ENCODE data around the gene CCDC9B. TPM values are rescaled to one million over a fixed set of nuclear protein-coding genes. Genes with fewer than 3 reads are reported as not detected.

CCDC9B gene
- total RNA-seq, result 17.0 and 25.1 TPM in 2 replicates

DNA sequence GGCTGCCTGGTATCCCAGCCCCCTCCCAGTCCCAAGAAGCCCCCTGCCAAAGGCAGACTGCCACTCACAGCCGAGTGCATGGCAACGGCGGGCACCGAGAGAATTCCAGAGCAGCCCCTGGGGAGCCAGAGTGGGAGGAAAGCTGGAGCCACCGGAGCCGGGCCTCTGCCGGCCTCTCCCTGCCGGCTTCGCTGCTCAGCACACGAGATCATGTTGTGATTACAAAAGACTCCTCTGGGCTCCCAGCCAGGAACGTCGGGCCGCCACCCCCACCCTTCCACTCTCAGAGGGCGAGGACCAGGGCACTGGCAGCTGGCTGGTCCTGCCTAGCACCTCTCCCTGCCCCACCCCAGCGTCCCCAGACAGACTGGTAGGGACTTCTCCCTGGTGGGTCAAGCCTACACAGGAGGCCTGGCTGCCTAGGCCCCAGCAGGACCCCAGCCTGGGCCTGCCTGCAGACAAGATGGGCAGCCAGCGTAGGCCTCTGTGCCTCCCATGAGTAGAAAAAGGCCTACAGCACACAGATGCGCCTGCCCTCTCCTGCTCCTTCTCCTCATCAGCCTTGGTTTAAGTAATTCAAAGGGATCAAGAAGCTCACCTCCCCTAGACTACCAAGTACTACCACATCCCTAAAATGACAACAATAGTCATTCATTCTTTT is at the start of gene CCDC9B:
Gene CCDC9B, minus strand, starts transcription at position 200 of the 661 bp plus-strand sequence. Its CDS starts 120 bp downstream, at position 80.
- DNase-seq (ENCODE audit: low read depth, low spot score), result no peak

DNA sequence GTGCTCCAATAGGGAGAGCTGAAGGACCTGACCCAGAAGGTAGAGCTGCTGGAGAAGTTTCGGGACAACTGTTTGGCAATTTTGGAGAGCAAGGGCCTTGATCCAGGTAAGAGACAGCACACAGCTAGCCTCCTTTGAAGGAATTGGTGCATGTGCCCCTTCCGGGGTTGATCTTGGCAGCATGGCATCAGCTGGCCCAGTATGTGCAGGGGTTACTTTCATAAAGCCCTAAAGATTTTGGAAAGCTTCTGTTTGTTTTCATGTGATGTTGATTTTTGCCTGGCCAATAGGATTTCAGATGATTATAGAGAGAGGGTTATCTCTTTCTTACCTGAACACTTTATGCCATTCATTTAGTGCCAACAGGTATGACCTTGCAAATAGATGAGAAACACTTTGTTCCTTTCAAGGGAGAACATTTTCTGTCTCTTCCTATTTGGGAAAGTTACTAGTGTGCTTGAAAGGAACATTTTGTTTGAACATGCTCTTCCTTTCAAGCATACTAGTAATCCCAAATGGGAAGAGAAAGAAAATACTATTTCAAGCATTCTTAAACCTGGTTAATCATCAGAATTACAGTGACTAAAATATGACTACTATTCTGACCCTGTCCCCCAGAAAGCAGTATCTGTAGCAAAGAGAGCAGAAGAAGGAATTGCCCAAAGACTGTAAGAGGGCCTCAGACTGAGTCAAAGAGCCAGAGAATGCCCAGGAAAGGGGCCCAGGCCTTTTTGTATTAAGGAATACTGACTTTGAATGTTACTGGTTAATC is 49.3 kb upstream of the CCDC9B start:
- DNase-seq (ENCODE audit: low read depth, low spot score), result no peak

DNA sequence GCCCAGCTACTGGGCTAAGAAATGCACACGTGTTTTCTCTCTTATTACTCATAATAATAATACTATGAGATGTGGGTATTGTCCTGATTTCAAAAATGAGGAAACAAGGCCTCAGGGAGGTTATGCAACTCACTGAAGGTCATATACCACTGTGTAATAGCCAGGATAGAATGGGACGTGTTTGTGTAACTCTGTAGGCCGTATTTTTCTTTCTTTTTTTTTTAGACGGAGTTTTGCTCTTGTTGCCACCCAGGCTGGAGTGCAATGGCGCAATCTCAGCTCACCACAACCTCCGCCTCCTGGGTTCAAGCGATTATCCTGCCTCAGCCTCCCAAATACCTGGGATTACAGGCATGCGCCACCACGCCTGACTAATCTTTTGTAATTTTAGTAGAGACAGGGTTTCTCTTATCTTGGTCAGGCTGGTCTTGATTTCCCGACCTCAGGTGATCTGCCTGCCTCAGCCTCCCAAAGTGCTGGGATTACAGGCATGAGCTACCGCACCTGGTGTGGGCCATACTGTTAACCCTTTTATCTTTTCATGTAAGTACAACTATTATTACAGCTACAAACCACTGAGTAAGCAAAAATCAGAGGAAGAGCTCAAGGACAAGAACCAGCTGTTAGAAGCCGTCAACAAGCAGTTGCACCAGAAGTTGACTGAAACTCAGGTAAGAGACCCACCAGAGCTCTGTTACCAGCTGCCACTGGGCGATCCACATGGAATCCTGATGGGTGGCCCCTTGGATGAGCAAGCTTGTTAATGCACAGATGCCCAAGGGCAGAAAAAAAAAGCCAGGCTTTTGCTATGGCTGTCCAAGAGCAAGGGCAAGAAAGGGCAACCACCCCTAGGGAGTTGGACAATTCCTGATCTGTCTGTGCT is 48.4 kb upstream of the CCDC9B start:
- no peak for DNase-seq (ENCODE audit: low read depth, low spot score)

DNA sequence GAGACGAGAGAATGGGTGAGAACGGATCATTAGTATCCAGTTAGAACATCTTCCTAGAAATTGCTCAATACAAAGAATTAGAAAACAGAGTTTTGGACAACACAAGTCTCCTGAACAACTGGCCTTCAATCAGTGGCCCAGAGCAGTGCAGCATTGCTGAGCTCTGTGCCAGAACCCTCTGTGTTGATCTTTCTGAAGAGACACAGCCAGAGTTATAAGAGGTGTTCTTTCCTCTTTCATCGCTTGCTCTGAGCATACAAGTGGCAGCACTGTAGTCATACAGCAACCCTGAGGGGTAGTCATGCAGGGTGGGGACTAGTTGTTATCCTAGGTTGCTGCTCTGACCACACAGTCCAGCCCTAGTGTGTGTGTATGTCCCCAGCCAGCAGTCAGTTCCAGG is 45.7 kb upstream of the CCDC9B start:
- DNase-seq (ENCODE audit: low read depth, low spot score), result no peak

DNA sequence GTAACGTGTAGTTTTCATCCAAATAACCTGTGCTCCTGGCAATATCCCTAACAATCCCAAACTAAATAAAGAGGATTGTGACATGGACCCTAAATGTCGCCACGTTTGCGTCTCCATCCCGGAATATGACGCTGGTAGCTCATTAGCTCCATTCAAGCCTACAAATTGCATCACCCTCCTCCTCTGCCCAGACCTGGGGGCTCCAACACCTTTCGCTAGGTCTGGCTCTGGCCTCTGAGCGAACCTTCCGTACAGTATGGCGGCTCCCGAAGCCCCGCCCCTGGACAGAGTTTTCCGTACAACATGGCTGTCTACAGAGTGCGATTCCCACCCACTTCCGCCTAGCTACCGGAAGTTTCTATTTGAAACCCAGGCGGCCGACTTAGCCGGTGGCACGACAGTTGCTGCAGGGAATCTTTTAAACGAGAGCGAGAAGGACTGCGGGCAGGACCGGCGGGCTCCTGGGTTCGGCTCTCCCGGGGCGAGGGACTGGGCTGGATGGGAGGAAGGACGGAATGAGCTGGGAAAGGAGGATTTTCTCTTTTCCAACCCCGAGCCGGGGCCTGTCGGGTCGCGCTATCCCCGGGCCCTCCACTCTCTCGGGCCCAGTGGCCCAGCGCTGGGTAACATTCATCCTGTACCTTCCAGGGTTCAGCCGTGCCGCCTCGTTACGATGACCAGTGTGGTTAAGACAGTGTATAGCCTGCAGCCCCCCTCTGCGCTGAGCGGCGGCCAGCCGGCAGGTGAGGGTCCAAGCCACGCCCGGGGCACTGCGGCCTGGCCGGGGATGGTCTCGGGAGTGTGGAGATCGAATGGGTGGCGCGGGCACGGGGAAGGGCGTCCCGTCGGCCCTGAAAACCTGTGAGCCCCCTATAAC is 42.1 kb upstream of the CCDC9B start, which contains the start of gene KNSTRN:
Gene KNSTRN, plus strand, starts transcription at position 142 of the 877 bp plus-strand sequence. Its CDS starts 115 bp downstream, at position 257.
- peak; percentile 66 for DNase-seq (ENCODE audit: low read depth, low spot score)

DNA sequence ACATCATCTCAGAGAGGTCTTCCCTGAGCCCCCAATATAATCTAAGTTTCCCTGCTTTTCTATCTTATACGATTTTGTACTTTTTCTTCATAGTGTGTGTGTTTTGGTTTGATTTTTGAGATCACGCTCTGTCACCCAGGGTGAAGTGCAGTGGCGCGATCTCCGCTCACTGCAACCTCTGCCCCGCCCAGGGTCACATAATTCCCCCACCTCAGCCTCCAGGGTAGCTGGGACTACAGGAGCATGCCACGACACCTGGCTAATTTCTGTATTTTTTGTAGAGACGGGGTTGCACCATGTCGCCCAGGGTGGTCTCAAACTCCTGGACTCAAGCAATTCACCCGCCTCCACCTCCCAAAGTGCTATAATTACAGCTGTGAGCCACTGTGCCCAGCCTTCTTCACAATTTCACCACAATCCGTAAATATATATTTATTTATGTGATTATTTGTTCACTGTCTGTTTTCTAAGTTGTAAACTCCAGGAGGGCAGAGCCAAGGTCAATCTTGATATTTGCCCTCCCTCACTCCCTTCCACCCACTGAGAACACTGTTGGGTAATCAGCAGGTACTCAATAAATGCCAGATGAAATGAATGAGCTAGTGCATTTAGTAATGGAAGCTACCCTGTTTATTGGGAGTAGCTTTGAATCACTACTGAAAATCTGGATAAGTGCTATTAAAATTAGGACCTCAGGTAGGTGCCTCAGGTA is 41.2 kb upstream of the CCDC9B start:
- no peak for DNase-seq (ENCODE audit: low read depth, low spot score)

DNA sequence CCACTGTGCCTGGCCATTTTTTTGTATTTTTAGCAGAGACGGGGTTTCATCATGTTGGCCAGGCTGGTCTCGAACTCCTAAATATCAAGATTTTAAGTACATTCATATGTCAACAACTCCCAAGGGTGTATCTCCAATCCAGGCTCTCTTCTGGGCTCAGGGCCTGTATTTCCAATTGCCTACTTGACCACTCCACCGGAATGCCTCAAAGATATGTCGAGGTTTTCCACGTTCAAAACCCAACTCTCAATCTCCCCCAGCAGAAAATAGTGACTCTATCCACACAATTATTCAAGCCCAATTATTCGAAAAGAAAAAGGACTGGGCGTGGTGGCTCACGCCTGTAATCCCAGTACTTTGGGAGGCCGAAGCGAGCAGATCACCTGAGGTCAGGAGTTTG is 39.9 kb upstream of the CCDC9B start:
- no peak for DNase-seq (ENCODE audit: low read depth, low spot score)

DNA sequence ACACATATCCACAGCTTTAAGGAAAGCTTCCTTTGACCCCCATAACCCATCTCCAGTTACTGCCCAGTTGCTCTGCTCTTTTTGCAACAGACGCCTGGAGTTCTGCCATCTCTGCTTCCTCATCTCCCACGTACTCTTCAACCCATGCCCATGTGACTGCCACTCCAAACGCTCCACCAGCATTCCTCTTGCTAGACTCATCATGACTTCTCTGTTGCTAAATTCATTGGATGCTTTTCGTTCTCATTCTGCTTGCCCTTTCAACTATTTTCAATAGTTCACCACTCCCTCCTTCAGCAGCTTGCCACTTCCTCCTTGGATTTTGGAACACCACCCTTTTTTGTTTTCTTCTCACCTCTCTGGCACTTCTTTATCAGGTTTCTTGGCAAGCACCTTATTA is 39.1 kb upstream of the CCDC9B start:
- DNase-seq (ENCODE audit: low read depth, low spot score), result peak; percentile 76

DNA sequence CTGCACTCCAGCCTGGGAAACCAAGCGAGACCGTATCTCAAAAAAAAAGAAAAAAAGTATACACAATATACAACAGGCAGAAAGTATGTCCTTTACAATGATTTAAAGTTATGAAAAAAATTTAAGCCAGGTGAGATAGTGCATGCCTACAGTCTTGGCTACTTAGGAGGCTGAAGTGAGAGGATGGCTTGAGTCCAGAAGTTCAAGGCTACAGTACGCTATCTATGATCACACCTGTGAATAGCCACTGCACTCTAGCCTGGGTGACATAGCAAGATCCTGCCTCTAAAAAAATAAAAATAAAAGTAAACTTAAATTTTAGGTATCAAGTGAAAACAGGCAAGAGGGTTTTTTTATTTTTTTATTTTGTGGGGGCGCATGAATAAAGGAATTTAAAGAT is 38.6 kb upstream of the CCDC9B start:
- DNase-seq (ENCODE audit: low read depth, low spot score), result no peak

DNA sequence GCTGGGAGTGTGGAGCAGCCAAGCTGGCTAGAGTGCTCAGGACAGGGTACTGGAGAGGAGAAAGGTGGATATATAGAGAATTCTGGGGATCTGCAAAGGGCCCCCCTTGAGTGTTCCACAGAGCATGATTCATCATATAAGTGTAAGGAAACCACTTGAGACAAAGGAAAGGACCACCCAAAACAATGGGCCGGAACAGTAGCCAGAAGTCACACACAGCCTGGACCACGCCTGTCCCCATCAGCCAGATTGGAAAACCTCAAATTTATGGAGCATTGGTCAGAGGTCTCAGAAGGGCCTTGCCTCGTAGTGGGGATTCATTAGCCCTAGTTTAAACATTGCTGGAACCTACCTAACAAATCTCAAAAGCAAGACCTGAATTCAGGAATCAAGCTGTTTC is 36.9 kb upstream of the CCDC9B start:
- DNase-seq (ENCODE audit: low read depth, low spot score), result no peak

DNA sequence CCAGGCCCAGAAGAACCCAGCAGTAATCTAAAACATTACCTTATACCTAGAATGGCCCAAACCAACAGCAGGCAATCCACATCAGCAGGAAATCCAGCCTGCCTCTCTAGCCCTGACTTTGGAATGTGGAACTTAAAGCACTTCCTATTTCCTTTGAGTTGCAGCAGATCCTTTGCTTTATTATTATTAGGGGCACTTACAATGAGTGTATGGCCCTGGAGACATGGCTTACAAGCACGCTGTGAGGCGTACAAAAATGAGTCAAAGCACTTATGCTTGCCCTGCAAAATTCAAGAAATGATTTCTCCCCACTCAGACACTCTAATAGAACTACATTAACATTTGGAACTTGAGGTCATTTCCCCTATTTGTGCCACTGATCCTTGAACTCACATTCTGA is 32.2 kb upstream of the CCDC9B start:
- DNase-seq (ENCODE audit: low read depth, low spot score), result no peak

DNA sequence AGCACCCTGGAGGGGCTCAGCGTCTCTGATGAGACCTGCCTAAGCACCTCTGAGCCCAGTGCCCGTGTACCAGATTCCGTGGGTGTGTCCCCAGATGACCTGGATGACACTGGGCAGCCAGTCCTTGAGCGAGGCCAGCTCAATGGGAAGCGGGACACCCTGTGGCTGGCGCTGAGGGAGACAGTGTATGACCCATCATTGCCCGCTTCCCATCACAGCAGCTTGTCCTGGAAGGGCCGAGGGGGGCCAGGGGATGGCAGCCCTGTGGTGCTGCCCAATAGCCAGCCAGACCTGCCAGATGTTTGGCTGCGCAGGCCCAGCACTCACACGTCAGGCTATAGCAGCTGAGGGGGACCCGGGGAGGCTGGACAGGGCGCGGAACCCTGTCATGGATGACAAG is 29.2 kb upstream of the CCDC9B start:
- no peak for DNase-seq (ENCODE audit: low read depth, low spot score)

DNA sequence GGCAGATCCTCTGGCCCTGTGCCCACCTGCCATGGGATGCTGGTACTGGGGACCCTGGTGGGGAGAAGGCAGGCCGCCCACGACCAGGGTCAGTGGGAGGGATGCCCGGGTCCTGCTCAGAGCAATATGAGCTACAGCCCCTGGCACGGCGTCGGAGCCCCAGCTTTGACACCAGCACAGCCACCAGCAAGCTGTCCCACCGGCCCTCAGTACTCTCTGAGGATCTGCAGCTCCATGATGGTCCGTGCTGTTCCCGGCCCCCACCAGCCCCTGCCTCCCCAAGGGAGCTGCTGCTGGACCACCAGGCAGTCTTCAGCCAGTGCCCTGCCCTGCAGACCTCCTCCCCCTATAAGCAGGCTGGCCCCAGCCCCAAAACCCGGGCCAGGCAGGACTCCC is 28.7 kb upstream of the CCDC9B start:
- DNase-seq (ENCODE audit: low read depth, low spot score), result no peak

DNA sequence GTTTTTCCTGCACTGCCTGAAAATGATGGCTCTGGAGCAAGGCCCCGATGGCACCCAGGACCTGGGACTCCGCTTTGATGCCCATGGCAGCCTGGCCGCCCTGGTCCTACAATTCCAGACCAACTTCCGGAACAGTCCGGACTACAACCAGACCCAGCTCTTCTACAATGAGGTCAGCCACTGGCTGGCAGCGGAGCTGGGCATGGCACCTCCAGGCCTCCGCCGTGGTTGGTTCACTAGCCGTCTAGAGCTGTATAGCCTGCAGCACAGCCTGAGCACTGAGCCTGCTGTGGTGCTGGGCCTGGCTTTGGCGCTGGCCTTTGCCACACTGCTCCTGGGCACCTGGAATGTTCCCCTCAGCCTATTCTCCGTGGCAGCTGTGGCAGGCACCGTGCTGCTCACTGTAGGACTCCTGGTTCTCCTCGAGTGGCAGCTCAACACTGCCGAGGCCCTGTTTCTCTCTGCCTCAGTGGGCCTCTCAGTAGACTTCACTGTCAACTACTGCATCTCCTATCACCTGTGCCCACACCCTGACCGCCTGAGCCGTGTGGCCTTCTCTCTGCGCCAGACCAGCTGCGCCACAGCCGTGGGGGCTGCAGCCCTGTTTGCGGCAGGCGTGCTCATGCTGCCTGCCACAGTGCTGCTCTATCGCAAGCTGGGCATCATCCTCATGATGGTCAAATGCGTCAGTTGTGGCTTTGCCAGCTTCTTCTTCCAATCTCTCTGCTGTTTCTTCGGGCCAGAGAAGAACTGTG is 28.2 kb upstream of the CCDC9B start:
- DNase-seq (ENCODE audit: low read depth, low spot score), result no peak

DNA sequence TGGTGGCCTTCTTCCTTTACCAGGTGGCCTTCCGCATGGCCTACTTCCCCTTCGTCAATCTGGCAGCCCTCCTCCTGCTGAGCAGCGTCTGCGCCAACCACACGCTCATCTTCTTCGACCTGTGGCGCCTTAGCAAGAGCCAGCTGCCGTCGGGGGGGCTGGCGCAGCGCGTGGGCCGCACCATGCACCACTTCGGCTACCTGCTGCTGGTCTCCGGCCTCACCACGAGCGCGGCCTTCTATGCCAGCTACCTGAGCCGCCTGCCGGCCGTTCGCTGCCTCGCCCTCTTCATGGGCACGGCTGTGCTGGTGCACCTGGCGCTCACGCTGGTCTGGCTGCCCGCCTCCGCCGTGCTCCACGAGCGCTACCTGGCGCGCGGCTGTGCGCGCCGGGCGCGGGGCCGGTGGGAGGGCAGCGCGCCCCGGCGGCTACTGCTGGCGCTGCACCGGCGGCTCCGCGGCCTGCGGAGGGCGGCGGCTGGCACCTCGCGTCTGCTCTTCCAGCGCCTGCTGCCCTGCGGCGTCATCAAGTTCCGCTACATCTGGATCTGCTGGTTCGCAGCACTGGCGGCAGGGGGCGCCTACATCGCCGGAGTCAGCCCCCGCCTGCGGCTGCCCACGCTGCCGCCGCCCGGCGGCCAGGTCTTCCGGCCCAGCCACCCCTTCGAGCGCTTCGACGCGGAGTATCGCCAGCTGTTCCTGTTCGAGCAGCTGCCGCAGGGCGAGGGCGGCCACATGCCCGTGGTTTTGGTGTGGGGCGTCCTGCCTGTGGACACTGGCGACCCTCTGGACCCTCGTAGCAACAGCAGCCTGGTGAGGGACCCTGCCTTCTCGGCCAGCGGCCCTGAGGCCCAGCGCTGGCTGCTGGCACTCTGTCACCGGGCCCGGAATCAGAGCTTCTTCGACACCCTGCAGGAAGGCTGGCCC is 27.2 kb upstream of the CCDC9B start:
- DNase-seq (ENCODE audit: low read depth, low spot score), result peak; percentile 64

DNA sequence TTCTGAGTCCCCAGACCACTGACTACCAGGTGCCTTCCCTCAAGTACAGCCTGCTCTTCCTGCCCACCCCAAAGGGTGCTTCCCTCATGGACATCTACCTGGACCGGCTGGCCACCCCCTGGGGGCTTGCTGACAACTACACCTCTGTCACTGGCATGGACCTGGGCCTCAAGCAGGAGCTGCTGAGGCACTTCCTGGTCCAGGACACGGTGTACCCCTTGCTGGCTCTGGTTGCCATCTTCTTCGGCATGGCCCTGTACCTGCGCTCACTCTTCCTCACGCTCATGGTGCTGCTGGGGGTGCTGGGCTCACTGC is 26.6 kb upstream of the CCDC9B start:
- DNase-seq (ENCODE audit: low read depth, low spot score), result no peak

DNA sequence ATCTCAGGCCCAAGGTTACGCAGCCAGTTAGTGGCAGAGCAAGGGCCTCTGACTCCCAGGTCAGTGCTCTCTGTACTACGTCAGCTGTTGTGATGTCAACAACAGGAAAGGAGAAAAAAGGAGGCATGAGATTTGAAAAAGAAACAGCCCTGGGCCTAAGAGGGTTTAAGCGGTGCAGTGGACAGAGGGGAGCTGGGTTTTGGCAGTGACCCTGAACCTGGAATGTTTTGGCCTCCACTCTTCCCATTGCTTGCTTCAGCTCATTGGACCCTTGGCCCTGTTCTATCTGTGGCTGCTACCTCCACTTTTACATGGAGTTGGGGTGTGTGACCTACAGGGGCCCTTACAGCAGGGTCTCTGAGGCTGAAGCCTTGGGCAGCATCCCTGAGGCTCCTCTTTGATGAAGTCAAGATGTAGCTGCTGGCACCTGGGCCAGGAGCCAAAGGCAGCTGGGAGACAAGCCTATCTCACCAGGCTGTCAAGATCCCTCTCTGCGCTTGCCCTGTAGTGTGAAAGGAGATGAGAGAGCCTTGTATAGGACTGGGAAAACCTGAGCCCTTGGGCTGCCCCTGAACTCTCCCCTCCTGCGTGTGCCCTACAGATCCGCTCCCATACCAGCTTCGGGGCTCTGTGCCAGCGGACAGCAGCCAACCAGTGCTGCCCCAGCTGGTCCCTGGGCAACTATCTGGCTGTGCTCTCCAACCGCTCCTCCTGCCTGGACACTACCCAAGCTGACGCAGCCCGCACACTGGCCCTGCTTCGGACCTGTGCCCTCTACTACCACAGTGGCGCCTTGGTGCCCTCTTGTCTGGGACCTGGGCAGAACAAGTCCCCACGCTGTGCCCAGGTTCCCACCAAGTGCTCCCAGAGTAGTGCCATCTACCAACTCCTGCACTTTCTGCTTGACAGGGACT is 26.0 kb upstream of the CCDC9B start:
- no peak for DNase-seq (ENCODE audit: low read depth, low spot score)

Data from pulmonary artery endothelial cell (primary cell).